Measurements from ENCODE around the gene CHD1L.
"Not testable (repeated sequence)": the region's sequence is repeated elsewhere in the genome, so short reads cannot be mapped to it uniquely, and the experiment has no call there.

The CHD1L gene

DNA sequence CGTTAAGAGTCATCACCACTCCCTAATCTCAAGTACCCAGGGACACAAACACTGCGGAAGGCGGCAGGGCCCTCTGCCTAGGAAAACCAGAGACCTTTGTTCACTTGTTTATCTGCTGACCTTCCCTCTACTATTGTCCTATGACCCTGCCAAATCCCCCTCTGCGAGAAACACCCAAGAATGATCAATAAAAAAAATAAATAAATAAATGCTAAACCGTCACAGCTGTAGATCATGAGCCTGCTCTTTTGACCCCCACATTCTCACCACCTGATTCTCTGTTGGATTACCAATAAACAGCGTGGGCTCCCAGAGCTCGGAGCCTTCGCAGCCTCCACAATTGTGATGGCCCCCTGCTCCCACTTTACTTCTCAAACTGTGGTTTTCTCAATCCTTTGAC lies 8.6 kb upstream of the CHD1L start:
- not testable (repeated sequence) for DNase-seq (ENCODE audit: low spot score)

GRCh38 chr1:147235822-147236221 lies 6.7 kb upstream of the CHD1L start:
- DNase-seq (ENCODE audit: low spot score), result no peak

- DNase-seq (ENCODE audit: low spot score), result no peak
These were observed 6.0 kb upstream of the CHD1L start for GRCh38 chr1:147236448-147236847.

- DNase-seq (ENCODE audit: low spot score), result no peak
These were observed 5.3 kb upstream of the CHD1L start for GRCh38 chr1:147236959-147237791.

GRCh38 chr1:147238053-147238902 lies 4.2 kb upstream of the CHD1L start:
- peak; percentile 59 for DNase-seq (ENCODE audit: low spot score)

GRCh38 chr1:147238925-147239820 lies 3.3 kb upstream of the CHD1L start:
- no peak for DNase-seq (ENCODE audit: low spot score)

- not testable (repeated sequence) for DNase-seq (ENCODE audit: low spot score)
These were observed 2.3 kb upstream of the CHD1L start for GRCh38 chr1:147240131-147240721.

- DNase-seq (ENCODE audit: low spot score), result no peak
These were observed 493 bp upstream of the CHD1L start for GRCh38 chr1:147241934-147242448.

- DNase-seq (ENCODE audit: low spot score), result peak; percentile 39
These were observed 773 bp downstream of the CHD1L start for GRCh38 chr1:147243228-147243685.

GRCh38 chr1:147243841-147244240 lies 1.4 kb downstream of the CHD1L start:
- DNase-seq (ENCODE audit: low spot score), result no peak

GRCh38 chr1:147245129-147245528 lies 2.6 kb downstream of the CHD1L start:
- DNase-seq (ENCODE audit: low spot score), result no peak

DNA sequence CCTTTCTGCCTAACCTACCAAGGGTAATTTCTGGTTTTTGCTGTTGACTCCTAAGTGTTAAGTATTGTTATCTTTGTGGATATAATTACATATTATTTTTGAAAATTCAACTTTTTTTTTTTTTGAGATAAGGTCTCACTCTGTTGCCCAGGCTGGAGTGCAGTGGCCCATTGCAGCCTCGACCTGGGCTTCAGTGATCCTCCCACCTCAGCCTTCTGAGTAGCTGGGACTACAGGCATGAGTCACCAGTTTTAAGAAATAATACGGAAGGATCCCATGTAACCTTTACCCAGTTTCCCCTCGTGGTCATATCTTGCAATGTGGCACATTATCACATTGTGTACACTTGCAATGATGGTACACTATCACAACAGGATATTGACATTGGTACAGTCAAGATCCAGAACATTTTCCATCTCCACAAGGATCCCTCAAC lies 3.1 kb downstream of the CHD1L start:
- DNase-seq (ENCODE audit: low spot score), result no peak

GRCh38 chr1:147246044-147246690 lies 3.7 kb downstream of the CHD1L start:
- no peak for DNase-seq (ENCODE audit: low spot score)

DNA sequence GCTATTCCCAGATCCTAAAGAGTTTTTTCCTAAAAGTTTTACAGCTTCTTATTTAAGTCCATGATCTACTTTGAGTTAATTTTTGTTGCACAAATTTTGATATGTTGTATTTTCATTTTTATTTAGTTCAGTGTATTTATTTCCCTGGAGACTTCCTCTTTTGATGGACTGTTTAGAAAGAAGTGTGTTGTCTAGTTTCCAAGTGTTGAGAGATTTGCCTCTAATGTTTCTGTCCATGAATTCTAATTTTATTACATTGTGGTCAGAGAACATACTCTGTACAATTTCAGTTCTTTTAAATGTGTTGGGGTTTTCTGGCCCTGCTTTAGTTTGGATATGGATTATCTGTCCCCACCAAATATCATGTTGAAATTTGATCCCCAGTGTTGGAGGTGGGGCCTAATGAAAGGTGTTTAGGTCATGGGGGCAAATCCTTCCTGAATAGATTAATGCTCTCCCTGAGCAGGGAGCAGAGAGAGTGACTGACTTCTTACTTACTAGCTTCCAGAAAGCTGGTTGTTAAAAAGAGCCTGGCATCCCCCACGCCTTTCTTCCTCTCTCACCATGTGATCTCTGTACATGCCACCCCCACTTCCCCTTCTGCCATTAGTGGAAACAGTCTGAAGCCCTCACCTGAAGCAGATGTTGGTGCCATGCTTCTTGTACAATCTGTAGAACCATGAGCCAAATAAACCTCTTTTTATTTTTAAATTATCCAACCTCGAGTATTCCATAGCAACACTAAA lies 4.6 kb downstream of the CHD1L start:
- DNase-seq (ENCODE audit: low spot score), result no peak

GRCh38 chr1:147247656-147248238 lies 5.3 kb downstream of the CHD1L start:
- DNase-seq (ENCODE audit: low spot score), result no peak

- DNase-seq (ENCODE audit: low spot score), result no peak
These were observed 10.1 kb downstream of the CHD1L start for GRCh38 chr1:147252540-147252939.

GRCh38 chr1:147260956-147261355 lies 18.5 kb downstream of the CHD1L start:
- DNase-seq (ENCODE audit: low spot score), result no peak

- no peak for DNase-seq (ENCODE audit: low spot score)
These were observed 21.8 kb downstream of the CHD1L start for GRCh38 chr1:147264158-147264768.

- DNase-seq (ENCODE audit: low spot score), result no peak
These were observed 23.9 kb downstream of the CHD1L start for GRCh38 chr1:147266381-147266780.

All from HuH-7 (cell line).